Duodenal mucosa (tissue), 2 donors: Measurements from ENCODE around the gene ABCB8.
A peak's percentile ranks its signal among the peaks of the same experiment; 100 is the strongest.

Experiments used
- H3K27ac ChIP-seq: one replicate; pipeline ENCODE4 v1.7.0; 2013; ENCODE audit warnings: low read depth, low read length
- H3K27me3 ChIP-seq, 2 donors: one replicate each; pipeline ENCODE4 v1.7.0; 2013; ENCODE audit warnings: low read length in 2 of 2, control low read depth in 1 of 2; ENCODE audit not compliant: insufficient read depth in 2 of 2, control insufficient read depth in 1 of 2
- H3K36me3 ChIP-seq, 2 donors: one replicate each; pipeline ENCODE4 v1.7.0; 2013; ENCODE audit warnings: low read length in 2 of 2, control low read depth in 1 of 2; ENCODE audit not compliant: insufficient read depth in 2 of 2, control insufficient read depth in 1 of 2
- H3K4me1 ChIP-seq, 2 donors: one replicate each; pipeline ENCODE4 v1.7.0; 2013; ENCODE audit warnings: low read length in 2 of 2, control low read depth in 1 of 2; ENCODE audit not compliant: insufficient read depth in 2 of 2, control insufficient read depth in 1 of 2
- H3K4me3 ChIP-seq, 2 donors: one replicate each; pipeline ENCODE4 v1.7.0; 2013; ENCODE audit warnings: low read length in 2 of 2, low read depth in 1 of 2
- H3K9ac ChIP-seq, 2 donors: one replicate each; pipeline ENCODE4 v1.7.0; 2013; ENCODE audit warnings: low read length in 2 of 2, low read depth in 1 of 2
- H3K9me3 ChIP-seq, 2 donors: one replicate each; pipeline ENCODE4 v1.7.0; 2013; ENCODE audit warnings: low read length in 2 of 2, control low read depth in 1 of 2; ENCODE audit not compliant: control insufficient read depth in 1 of 2

Gene ABCB8

DNA sequence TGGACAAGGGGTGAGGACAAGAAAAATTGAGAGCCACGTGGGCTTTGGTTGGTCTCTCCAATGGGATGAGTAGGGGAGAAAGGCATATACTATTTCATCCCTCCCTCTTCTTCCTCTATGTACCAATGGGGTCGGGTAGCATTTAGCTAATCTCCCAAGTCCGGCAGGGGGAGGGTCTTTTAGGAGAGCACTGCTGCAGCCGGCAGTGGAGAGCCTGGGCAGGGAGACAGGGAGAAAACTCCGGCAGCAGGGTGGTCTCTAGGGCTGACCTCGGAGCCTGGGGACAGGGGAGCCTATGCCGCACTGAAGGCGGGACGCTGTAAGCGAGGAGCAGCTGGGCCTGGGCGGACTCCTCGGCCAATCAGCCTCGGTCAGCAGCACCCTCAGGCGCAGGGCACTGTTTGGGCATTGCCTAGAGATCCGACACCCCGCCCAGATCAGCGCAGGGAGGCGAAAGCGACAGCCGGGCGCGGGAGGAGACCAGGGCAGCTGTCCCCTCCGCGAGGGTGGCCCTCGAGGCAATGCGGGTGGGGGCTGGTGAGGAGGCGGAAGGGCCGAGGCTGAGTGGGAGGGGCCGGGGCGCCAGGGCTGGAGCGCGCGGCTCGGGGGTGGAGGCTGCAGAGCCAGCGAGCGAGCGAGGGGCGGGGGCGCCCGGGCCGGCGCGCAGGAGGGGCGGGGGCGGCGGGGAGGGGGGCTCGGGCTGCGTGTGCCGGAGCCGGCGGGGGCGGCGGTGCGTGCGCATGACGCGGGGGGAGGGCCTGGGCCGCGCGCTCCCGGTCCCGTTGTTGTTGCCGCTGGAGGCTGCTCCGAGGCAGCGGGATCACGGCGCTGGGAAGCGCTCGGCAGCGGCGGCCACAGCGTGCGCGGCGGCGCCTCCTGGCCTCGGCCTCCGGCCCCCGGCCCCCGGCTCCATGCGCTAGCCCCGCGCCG, 57.7 kb downstream of the ABCB8 start, which contains the start of gene AGAP3:
Gene AGAP3 (plus strand): TSS at position 785 of the 930 bp plus-strand sequence. CDS start 267 bp downstream, outside the sequence.
- H3K4me3 ChIP-seq, result peak within 1 kb of the TSS; percentile 76 to 90
- H3K27ac ChIP-seq, result peak within 1 kb of the TSS; percentile 84
- H3K9ac ChIP-seq, result peak within 1 kb of the TSS; percentile 74 to 93
- H3K4me1 ChIP-seq, result peaks cover 29 to 57% of the 10 kb centered on the region in 2 donors
- no peaks in the 10 kb centered on the region for H3K36me3 ChIP-seq
- H3K27me3 ChIP-seq, result no peaks in the 10 kb centered on the region
- no peaks in the 10 kb centered on the region for H3K9me3 ChIP-seq

DNA sequence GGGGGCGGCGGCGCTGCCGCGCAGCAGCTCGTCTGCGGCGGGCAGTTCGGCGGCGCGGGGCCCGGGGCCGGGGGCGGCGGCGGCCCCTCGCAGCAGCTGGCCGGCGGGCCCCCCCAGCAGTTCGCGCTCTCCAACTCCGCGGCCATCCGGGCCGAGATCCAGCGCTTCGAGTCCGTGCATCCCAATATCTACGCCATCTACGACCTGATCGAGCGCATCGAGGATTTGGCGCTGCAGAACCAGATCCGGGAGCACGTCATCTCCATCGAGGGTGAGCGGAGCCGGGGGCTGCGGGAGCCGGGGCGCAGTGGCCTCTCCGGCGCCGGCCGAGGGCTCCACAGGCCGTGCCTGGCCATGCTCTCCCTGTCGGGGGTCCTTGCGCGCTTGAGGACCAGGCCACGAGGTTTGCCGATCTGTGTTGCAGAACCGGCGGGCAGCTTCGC, 58.6 kb downstream of the ABCB8 start:
- Histone ChIP-seq H3K36me3 (no peaks in the 10 kb centered on the region), H3K27ac (peak overlapping the region; percentile 70), H3K9ac (peak overlapping the region; percentile 74 to 93), H3K4me1 (peaks cover 33 to 60% of the 10 kb centered on the region in 2 donors), H3K4me3 (peak overlapping the region; percentile 76 to 90), H3K27me3 (no peaks in the 10 kb centered on the region), H3K9me3 (no peaks in the 10 kb centered on the region)

DNA sequence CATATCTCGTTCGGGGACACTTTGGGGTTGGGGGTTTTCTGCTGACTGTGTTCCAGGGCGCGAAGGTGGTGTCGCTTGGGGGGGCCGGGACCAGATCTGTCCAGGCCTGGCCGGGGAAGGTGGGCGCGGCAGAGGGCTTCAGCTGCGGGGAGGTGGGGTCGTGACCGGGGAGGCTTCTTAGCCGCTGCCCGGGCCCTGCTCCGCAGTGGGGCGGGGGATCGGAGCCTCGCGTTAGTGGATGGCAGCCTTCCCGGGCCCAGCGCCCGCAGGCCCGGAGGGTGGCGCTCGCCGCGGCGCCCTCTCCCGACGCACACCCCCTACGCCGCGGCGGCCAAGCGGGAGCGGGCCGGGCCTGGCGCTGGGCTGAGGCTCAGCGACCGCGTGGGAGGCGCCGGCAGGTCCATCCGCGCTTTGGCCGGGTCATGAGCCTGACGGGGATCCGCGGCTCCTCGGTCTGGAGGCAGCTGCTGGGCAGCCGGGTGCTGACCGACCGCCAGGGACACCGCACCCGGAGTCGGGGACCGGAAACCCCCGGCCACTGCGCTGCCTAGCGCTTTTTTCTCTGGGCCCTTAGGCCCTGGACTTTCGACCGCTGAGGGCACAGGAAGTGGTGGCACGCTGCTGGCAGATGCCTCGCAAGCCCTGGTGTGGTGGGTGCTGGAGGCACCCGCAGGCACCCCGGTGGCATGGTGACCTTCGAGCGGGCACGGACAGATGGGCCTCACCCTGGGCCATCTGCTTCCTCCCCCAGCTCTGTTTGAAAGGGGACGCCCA, 59.2 kb downstream of the ABCB8 start:
- Histone ChIP-seq H3K9me3 (no peaks in the 10 kb centered on the region), H3K4me1 (peaks cover 27 to 60% of the 10 kb centered on the region in 2 donors), H3K36me3 (peaks cover 0 to 5% of the 10 kb centered on the region in 2 donors), H3K27me3 (no peaks in the 10 kb centered on the region), H3K27ac (peak overlapping the region; percentile 70), H3K4me3 (peak overlapping the region; percentile 76 to 90), H3K9ac (peak overlapping the region; percentile 74 to 93)

DNA sequence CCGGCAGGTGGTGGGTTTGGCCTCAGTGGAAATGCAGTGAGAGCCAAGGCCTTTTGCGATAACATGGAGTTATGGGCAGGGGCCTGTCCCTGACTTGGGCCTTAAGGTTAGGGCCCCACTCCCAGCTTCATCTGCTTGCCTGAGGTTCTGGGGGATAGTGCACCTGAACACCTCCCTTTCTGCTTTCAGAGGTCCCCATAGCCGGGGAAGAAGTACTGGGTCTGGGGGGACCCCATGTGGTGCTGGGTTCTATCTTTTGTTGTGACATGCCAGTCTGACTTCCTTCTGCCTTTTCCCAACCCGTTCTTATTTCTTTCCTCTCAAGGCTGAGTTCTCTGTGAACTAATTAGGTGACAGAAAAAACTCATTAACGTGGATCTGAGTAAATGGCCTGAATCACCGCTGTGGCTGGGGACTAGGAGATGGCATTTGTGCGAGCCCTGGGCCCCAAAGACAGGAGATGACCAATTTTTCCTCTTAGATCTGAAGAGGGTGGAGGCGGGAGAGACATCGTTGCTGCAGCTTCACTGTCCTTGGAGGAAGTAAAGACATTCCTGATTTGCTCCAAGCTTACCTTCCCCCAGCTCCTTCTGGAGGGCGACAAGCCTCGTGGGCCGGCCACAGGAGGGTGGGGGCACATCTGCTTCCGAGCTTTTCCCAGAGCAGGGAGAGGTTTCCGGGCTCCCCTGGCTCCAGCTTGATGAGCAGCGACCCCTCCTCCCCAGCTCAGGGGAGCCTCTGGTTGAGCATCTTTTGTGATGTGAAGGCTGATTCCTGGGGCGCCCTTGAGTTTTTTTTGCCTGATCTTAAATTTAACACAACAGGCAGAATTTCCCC, 60.0 kb downstream of the ABCB8 start:
- Histone ChIP-seq H3K9ac (peak overlapping the region; percentile 74 to 93), H3K27ac (peak overlapping the region; percentile 70), H3K27me3 (no peaks in the 10 kb centered on the region), H3K36me3 (peaks cover 0 to 5% of the 10 kb centered on the region in 2 donors), H3K9me3 (no peaks in the 10 kb centered on the region), H3K4me1 (peaks cover 23 to 59% of the 10 kb centered on the region in 2 donors), H3K4me3 (peak overlapping the region; percentile 76 to 90)

DNA sequence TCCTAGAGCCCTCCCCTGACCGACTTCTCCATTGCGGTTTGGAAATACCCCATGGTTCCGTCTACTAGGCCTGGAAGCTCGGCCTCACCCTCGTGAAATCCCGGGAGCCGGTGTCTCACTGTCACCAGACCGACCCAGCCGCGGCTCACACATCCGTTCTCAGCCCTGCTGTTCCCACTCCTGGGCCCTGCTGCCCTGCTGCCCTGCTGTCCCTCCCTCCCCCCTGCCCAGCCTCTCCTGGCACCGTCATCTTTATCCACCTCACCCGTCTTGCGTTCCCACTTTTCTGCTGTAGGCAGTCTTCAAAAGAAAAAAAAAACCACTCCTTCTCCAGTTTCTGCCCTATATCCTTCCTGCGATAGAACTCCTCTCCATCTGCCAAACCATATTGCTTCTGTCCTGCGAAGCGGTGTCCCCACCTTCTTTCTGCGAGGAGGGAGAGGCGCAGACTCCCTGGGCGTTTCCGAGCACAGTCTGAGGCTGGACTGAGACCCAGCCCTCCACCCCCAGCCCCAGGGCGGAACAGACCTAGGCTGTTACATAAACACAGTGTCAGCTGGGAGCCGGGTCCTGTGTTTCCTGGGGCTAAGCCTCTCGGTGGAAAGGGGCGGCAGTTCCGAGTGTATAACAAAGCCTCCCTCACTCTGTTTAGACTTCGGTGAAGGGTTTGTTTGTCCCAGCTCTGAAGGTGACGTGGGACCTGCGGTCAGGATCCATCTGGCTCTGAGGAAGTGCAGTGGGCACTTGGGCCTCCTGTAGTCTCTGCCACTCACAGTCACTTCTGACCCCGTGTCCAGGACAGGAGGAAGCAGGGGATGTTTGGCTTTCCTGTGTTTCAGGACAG, 60.8 kb downstream of the ABCB8 start:
- H3K27me3 ChIP-seq, result no peaks in the 10 kb centered on the region
- no peaks in the 10 kb centered on the region for H3K9me3 ChIP-seq
- peak overlapping the region; percentile 12 to 42 for H3K9ac ChIP-seq
- peak overlapping the region; percentile 26 for H3K27ac ChIP-seq
- H3K4me1 ChIP-seq, result peaks cover 18 to 54% of the 10 kb centered on the region in 2 donors
- peak overlapping the region; percentile 32 to 90 for H3K4me3 ChIP-seq
- H3K36me3 ChIP-seq, result peaks cover 0 to 8% of the 10 kb centered on the region in 2 donors

DNA sequence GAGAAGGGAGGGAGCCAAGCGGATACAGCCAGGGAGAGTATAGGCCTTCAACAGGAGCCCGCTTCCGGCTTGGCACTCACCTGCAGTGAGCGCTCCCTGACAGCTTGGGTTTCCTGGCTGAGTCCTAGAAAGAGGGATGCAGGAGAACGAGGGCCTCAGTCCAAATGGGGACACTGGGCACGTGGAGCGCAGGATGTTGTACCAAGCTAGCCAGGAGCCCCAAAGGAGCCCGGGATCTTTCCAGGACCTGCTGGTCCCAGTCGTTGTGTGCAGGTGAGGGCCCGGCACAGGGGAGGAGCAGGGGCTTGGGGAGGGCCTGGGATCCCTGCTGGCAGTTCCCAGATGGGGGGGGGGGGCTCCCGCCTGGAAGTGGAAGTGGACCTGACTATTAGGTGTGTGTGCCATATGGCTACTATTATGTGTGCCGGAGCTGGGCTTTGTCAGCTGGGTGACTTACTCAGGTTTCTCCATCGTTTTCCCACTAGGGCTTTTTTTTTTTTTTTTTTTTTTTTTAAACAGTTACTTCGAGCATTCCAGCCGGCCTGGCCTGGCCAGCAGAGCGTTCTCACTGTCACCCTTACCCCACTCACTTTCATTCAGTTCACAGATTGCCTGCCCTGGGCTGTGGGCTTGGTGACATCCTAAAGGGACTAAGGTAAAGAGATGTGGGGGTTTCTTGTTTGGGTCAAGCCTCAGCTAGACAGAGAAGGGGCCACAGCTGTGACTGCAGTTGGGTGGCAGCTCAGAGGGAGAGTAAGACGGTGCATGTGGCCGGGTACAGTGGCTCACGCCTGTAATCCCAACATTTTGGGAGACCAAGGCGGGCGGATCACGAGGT, 61.9 kb downstream of the ABCB8 start:
- H3K27me3 ChIP-seq, result no peaks in the 10 kb centered on the region
- H3K9ac ChIP-seq, result peak overlapping the region; percentile 42 to 44
- peaks cover 0 to 8% of the 10 kb centered on the region in 2 donors for H3K36me3 ChIP-seq
- H3K4me3 ChIP-seq, result peak overlapping the region in 1 of 2 donors; percentile 7
- H3K4me1 ChIP-seq, result peaks cover 17 to 54% of the 10 kb centered on the region in 2 donors
- H3K27ac ChIP-seq, result peak overlapping the region; percentile 26
- no peaks in the 10 kb centered on the region for H3K9me3 ChIP-seq

DNA sequence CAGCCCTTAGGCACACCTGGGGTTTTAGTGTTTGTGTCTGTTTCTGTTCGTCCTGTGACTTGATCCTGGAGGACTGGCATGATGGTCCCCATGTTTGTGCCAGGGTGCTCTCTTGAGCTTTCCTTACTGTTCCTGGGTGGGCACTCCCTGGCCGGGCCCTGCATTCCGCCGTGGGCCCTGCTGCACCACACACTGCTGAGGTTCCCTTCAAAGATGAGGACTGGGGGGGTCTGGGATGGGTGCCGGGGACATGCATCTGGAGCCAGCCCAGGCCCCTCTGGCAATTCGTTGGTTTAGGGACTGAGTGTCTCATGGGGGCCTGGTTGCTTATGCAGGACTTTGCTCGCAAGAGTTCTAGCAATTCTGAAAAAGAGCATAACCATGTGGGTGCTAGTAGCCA, 62.8 kb downstream of the ABCB8 start:
- H3K4me1 ChIP-seq, result peaks cover 17 to 46% of the 10 kb centered on the region in 2 donors
- H3K9me3 ChIP-seq, result no peaks in the 10 kb centered on the region
- peaks cover 0 to 8% of the 10 kb centered on the region in 2 donors for H3K36me3 ChIP-seq
- H3K27ac ChIP-seq, result no peak overlapping the region
- no peaks in the 10 kb centered on the region for H3K27me3 ChIP-seq
- H3K9ac ChIP-seq, result peak overlapping the region in 1 of 2 donors; percentile 32
- H3K4me3 ChIP-seq, result no peak overlapping the region

DNA sequence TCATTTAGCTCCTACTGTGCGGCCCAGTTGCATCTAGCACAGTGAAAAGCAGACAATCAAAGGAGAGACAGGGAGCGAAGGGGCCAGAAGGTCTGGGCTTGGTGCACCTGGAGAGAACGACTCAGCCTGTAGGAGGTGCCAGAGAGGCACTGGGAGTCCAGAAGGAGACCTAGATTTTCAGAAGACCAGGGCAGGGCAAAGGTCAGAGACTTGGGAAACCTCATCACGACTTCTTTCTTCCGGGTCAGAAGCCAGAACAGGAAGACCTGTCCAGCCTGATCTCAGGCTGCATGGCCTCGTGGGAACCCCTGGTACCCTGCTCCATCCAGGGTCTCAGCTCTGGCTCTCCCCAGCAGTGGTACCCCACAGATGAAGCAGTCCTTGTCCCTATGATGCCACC, 63.2 kb downstream of the ABCB8 start:
- Histone ChIP-seq H3K27me3 (no peaks in the 10 kb centered on the region), H3K4me1 (peaks cover 17 to 46% of the 10 kb centered on the region in 2 donors), H3K4me3 (no peak overlapping the region), H3K36me3 (peaks cover 0 to 8% of the 10 kb centered on the region in 2 donors), H3K9ac (peak overlapping the region in 1 of 2 donors; percentile 32), H3K27ac (no peak overlapping the region), H3K9me3 (no peaks in the 10 kb centered on the region)
